ENCODE data around the gene TBC1D2B. TPM values are rescaled to one million over a fixed set of nuclear protein-coding genes. Genes with fewer than 3 reads are reported as not detected.
"Not testable (repeated sequence)": the region's sequence is repeated elsewhere in the genome, so short reads cannot be mapped to it uniquely, and the experiment has no call there.

The TBC1D2B gene
- total RNA-seq, 1 experiment from 2014 or later: 17.6 TPM

GRCh38 chr15:77958021-77958420, 119.5 kb downstream of the TBC1D2B start:
- H4K8ac ChIP-seq (replicated peaks; ENCODE audit: insufficient read length, low read depth, low read length); H3T11ph ChIP-seq (ENCODE audit: low read length): not testable (repeated sequence)

GRCh38 chr15:77953926-77954325, 123.6 kb downstream of the TBC1D2B start:
- H4K5ac ChIP-seq (ENCODE audit: insufficient read length, low read depth, low read length); H3K18ac ChIP-seq (ENCODE audit: insufficient read length, low read depth, low read length); H3K4ac ChIP-seq (ENCODE audit: low read depth, low read length); H3K79me2 ChIP-seq (ENCODE audit: insufficient read depth, low read length); H2AK5ac ChIP-seq (ENCODE audit: insufficient read length, low read length); H3T11ph ChIP-seq (ENCODE audit: low read length); H3K23ac ChIP-seq (ENCODE audit: insufficient read length, low read depth, low read length); H3K4me1 Mint-ChIP-seq; H3K79me1 ChIP-seq (ENCODE audit: insufficient read depth, low read depth, low read length, poor library complexity, severe bottlenecking); H3K36me3 Mint-ChIP-seq (ENCODE audit: insufficient read depth in 1 of 3, low read depth in 3 of 3); H2BK15ac ChIP-seq (ENCODE audit: low read depth, low read length); H3K9ac ChIP-seq (ENCODE audit: extremely low read depth, insufficient read length, low read length); H2AFZ ChIP-seq (ENCODE audit: low read length); H2BK5ac ChIP-seq (ENCODE audit: insufficient read length, low read length); H3K23me2 ChIP-seq (ENCODE audit: insufficient read length, low read depth, low read length, poor library complexity, severe bottlenecking); H3K27ac Mint-ChIP-seq; H2BK12ac ChIP-seq (ENCODE audit: insufficient read length, low read depth, low read length); H4K8ac ChIP-seq (replicated peaks; ENCODE audit: insufficient read length, low read depth, low read length); H3K14ac ChIP-seq (ENCODE audit: insufficient read depth, low read length); H3K9me3 ChIP-seq (ENCODE audit: control insufficient read depth, low read depth, low read length); H3K4me1 ChIP-seq (ENCODE audit: insufficient read depth, low read length); H3K56ac ChIP-seq (ENCODE audit: insufficient read length, low read depth, low read length); H2BK120ac ChIP-seq (ENCODE audit: low read depth, low read length, poor library complexity, severe bottlenecking); H3K27ac ChIP-seq (ENCODE audit: insufficient read length, low read depth, low read length); H2BK20ac ChIP-seq (ENCODE audit: low read depth, low read length, poor library complexity, severe bottlenecking); DNase-seq; H3K27me3 ChIP-seq (ENCODE audit: insufficient read depth, low read length); H3K4me2 ChIP-seq (ENCODE audit: insufficient read depth, insufficient read length, low read length); H3K4me3 Mint-ChIP-seq; H4K91ac ChIP-seq (ENCODE audit: insufficient read length, low read depth, low read length); H3K9me3 Mint-ChIP-seq; H4K20me1 ChIP-seq (ENCODE audit: control insufficient read depth, insufficient read depth, insufficient read length): not testable (repeated sequence)
- H3K27me3 Mint-ChIP-seq (ENCODE audit: low read depth): peaks cover 19% of the 10 kb centered on the region
- WGBS (ENCODE audit: extremely low coverage, insufficient read length, low lambda C conversion rate): no CpG with 5 or more reads among the region's 5 CpGs

More at GRCh38 chr15:77958021-77958420, 119.5 kb downstream of the TBC1D2B start:
- H3K18ac ChIP-seq (ENCODE audit: insufficient read length, low read depth, low read length); H3K14ac ChIP-seq (ENCODE audit: insufficient read depth, low read length); H4K5ac ChIP-seq (ENCODE audit: insufficient read length, low read depth, low read length); H2AK5ac ChIP-seq (ENCODE audit: insufficient read length, low read length); H2BK120ac ChIP-seq (ENCODE audit: low read depth, low read length, poor library complexity, severe bottlenecking); H2BK5ac ChIP-seq (ENCODE audit: insufficient read length, low read length); H3K4me3 Mint-ChIP-seq; H3K27ac ChIP-seq (ENCODE audit: insufficient read length, low read depth, low read length); H3K23me2 ChIP-seq (ENCODE audit: insufficient read length, low read depth, low read length, poor library complexity, severe bottlenecking); H3K27ac Mint-ChIP-seq; H3K4ac ChIP-seq (ENCODE audit: low read depth, low read length); H3K9me3 Mint-ChIP-seq; H3K79me1 ChIP-seq (ENCODE audit: insufficient read depth, low read depth, low read length, poor library complexity, severe bottlenecking); H3K4me2 ChIP-seq (ENCODE audit: insufficient read depth, insufficient read length, low read length); H2BK15ac ChIP-seq (ENCODE audit: low read depth, low read length); DNase-seq; H2BK12ac ChIP-seq (ENCODE audit: insufficient read length, low read depth, low read length); H3K36me3 Mint-ChIP-seq (ENCODE audit: insufficient read depth in 1 of 3, low read depth in 3 of 3); H3K4me1 ChIP-seq (ENCODE audit: insufficient read depth, low read length); H3K9me3 ChIP-seq (ENCODE audit: control insufficient read depth, low read depth, low read length); H3K56ac ChIP-seq (ENCODE audit: insufficient read length, low read depth, low read length); H4K91ac ChIP-seq (ENCODE audit: insufficient read length, low read depth, low read length); H2BK20ac ChIP-seq (ENCODE audit: low read depth, low read length, poor library complexity, severe bottlenecking); H4K20me1 ChIP-seq (ENCODE audit: control insufficient read depth, insufficient read depth, insufficient read length); H2AFZ ChIP-seq (ENCODE audit: low read length); H3K79me2 ChIP-seq (ENCODE audit: insufficient read depth, low read length); H3K27me3 ChIP-seq (ENCODE audit: insufficient read depth, low read length); H3K23ac ChIP-seq (ENCODE audit: insufficient read length, low read depth, low read length); H3K9ac ChIP-seq (ENCODE audit: extremely low read depth, insufficient read length, low read length): not testable (repeated sequence)
- WGBS (ENCODE audit: extremely low coverage, insufficient read length, low lambda C conversion rate): no CpG with 5 or more reads among the region's 2 CpGs
- peaks cover 35% of the 10 kb centered on the region for H3K27me3 Mint-ChIP-seq (ENCODE audit: low read depth)
- peaks cover 17 to 20% of the 10 kb centered on the region in 2 experiments for H3K4me1 Mint-ChIP-seq

Data from H9 (cell line).